SK-N-SH treated with all-trans-retinoic acid at 6 μM for 48 hours (cell line): Measurements from ENCODE around the gene A1CF.
"Not testable (repeated sequence)": the region's sequence is repeated elsewhere in the genome, so short reads cannot be mapped to it uniquely, and the experiment has no call there.

ENCODE experiments used
- ATAC-seq: fragments of 200-7000 bp; cut with Tn5 transposase; 3 replicates; pipeline ENCODE4 v1.9.1; 2020; ENCODE audit warnings: mild to moderate bottlenecking, moderate library complexity
- CSRNP3 ChIP-seq: fragments of 250-450 bp; sonication (Bioruptor Pico); IDR thresholded peaks from 2 replicates; pipeline ENCODE4 v1.5.1; 2021; ENCODE audit warnings: mild to moderate bottlenecking, moderate library complexity
- GLIS3 ChIP-seq: fragments of 250-450 bp; sonication (Bioruptor Pico); IDR thresholded peaks from 2 replicates; pipeline ENCODE4 v1.5.0; 2020; ENCODE audit warnings: mild to moderate bottlenecking, moderate library complexity
- TOX ChIP-seq: fragments of 250-450 bp; sonication (Bioruptor Pico); IDR thresholded peaks from 2 replicates; pipeline ENCODE4 v1.8.0; 2021; ENCODE audit warnings: mild to moderate bottlenecking, moderate library complexity, borderline replicate concordance
- ZFP3 ChIP-seq: fragments of 250-450 bp; sonication (Bioruptor Pico); IDR thresholded peaks from 2 replicates; pipeline ENCODE4 v1.5.0; 2020; ENCODE audit warnings: mild to moderate bottlenecking, moderate library complexity
- ZNF8 ChIP-seq: fragments of 450-650 bp; formaldehyde crosslinking; IDR thresholded peaks from 2 replicates; pipeline ENCODE4 v1.5.0; 2020; ENCODE audit warnings: mild to moderate bottlenecking, moderate library complexity
- TF ChIP-seq, protein P1 (sequence below): fragments of 250-450 bp; sonication (Bioruptor Pico); IDR thresholded peaks from 2 replicates; pipeline ENCODE4 v1.5.1; 2020; ENCODE audit warnings: low read depth, mild to moderate bottlenecking, moderate library complexity
- TF ChIP-seq, protein P2 (sequence below): fragments of 250-450 bp; sonication (Bioruptor Pico); IDR thresholded peaks from 2 replicates; pipeline ENCODE4 v1.8.0; 2020; ENCODE audit warnings: mild to moderate bottlenecking, moderate library complexity, borderline replicate concordance

Gene A1CF

DNA sequence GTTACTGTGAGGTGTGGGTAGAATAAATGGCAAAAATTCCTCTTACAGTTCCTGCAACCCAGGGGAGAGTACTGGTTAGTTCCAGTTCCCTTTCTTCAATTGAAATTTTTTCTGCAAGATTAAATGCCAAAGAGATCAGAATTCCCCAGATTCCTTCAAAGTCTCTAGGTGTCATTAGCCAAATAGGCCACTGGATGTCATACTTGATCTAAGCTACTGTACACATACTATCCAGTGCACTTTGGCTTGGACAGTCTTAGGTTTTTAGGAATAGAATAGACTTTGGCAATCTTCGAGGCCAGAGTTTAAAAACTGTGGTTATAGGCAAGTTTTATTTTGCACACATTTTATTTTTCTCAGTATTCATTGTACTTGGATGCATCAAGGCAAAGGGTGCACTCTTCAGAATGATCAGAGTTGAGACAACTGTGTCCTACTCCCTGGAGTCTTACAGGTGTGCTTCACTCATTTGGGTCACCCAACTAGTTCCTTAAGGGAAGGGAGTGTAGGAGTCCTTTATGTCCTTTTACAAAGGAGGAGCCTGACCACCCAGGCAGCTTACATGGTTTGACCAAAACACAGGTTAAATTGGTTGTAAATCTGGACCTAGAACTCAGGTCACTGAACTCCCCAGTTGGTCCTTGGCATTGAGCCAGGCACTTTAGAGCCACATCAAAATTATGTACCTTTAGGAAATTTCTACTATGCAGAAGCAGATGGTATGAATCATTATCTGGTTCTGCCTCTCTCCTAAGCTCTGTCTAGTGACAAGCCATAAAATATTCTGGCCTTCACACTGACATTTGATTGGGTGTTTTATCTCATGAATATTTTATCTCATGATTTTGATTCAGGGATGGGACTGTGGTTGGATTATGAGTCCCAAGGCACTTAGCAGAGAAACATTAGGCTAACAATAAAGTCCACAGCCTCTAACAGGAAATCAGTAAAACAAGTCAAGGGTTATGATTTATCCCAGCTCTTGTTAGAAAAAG, 96.2 kb downstream of the A1CF start:
- TF ChIP-seq CSRNP3 (CRISPR knock-in tag) (no peak), TOX (CRISPR knock-in tag) (no peak), ZNF8 (CRISPR knock-in tag) (no peak), ZFP3 (CRISPR knock-in tag) (no peak), GLIS3 (no peak)
- TF ChIP-seq, protein P1, sequence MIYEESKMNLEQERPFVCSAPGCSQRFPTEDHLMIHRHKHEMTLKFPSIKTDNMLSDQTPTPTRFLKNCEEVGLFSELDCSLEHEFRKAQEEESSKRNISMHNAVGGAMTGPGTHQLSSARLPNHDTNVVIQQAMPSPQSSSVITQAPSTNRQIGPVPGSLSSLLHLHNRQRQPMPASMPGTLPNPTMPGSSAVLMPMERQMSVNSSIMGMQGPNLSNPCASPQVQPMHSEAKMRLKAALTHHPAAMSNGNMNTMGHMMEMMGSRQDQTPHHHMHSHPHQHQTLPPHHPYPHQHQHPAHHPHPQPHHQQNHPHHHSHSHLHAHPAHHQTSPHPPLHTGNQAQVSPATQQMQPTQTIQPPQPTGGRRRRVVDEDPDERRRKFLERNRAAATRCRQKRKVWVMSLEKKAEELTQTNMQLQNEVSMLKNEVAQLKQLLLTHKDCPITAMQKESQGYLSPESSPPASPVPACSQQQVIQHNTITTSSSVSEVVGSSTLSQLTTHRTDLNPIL (CRISPR knock-in tag), result no peak
- TF ChIP-seq, protein P2, sequence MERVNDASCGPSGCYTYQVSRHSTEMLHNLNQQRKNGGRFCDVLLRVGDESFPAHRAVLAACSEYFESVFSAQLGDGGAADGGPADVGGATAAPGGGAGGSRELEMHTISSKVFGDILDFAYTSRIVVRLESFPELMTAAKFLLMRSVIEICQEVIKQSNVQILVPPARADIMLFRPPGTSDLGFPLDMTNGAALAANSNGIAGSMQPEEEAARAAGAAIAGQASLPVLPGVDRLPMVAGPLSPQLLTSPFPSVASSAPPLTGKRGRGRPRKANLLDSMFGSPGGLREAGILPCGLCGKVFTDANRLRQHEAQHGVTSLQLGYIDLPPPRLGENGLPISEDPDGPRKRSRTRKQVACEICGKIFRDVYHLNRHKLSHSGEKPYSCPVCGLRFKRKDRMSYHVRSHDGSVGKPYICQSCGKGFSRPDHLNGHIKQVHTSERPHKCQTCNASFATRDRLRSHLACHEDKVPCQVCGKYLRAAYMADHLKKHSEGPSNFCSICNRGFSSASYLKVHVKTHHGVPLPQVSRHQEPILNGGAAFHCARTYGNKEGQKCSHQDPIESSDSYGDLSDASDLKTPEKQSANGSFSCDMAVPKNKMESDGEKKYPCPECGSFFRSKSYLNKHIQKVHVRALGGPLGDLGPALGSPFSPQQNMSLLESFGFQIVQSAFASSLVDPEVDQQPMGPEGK (CRISPR knock-in tag), result no peak
- TF ChIP-seq, all 23 proteins: peak for 0
- ATAC-seq, result peak; percentile 99

DNA sequence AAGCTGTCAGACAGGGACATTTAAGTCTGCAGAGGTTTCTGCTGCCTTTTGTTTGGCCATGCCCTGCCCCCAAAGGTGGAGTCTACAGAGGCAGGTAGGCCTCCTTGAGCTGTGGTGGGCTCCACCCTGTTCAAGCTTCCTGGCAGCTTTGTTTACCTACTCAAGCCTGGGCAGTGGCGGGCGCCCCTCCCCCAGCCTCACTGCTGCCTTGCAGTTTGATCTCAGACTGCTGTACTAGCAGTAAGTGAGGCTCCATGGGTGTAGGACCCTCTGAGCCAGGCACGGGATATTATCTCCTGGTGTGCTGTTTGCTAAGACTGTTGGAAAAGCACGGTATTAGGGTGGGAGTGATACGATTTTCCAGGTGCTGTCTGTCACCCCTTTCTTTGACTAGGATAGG, 97.5 kb downstream of the A1CF start:
- not testable (repeated sequence) for ATAC-seq

GRCh38 chr10:50782017-50782416, 103.4 kb downstream of the A1CF start:
- not testable (repeated sequence) for ATAC-seq

DNA sequence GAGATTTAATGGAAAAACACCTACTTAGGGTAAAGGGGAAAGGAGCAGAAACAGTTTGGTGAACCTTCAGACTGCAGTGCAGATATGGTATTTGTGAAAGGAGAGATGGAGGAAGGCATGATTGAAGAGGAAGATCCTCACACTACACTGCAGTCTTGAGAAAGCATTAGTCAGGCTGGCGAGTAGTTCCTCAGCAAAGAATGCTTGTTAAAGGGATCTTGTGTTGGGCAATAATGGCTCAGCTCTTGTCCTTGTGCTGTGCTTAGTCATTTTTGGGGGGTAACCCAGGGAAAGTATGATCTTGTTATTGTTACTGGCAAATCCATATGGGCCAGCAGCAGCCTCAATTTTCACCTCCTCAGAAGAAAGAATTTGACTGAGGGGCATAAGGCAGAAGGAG, 105.4 kb downstream of the A1CF start:
- not testable (repeated sequence) for ATAC-seq

DNA sequence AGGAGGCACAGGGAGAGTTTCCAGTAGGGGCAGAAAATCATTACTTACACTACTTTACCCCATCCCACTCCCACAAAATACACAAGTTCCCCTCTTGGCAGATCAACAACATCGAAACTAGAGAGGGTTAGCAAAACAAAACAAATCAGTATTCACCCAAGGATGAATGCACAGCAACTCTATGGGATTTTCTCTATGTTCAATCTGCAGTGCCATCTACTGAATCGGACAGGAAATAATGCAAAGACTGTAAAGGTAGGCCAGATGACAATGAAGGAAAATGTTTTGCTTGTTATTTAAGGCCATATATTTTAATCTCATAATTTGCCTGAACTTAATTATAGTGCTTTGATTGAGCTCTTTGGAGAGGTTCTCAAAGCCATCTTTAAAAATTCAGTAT, 110.6 kb downstream of the A1CF start:
- ATAC-seq, result peak; percentile 85

DNA sequence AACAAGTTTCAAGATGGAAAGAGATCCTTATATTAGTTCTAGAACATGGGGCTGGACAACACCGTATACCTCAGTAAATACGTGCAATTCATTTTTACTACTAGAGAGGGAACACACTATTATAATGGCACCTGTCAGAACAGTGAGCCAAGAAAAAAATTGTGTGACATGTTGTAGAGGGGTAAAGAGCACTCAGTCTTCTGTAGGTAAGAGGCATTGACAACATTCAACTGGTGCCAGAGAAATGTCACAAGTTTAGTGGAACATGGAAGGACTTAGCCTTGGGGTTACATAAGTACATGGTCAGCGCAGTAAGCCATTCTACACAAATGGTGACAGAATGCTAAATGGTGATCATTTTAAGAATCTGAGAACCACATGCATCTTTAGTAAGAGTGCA, 113.4 kb downstream of the A1CF start:
- ATAC-seq, result not testable (repeated sequence)

DNA sequence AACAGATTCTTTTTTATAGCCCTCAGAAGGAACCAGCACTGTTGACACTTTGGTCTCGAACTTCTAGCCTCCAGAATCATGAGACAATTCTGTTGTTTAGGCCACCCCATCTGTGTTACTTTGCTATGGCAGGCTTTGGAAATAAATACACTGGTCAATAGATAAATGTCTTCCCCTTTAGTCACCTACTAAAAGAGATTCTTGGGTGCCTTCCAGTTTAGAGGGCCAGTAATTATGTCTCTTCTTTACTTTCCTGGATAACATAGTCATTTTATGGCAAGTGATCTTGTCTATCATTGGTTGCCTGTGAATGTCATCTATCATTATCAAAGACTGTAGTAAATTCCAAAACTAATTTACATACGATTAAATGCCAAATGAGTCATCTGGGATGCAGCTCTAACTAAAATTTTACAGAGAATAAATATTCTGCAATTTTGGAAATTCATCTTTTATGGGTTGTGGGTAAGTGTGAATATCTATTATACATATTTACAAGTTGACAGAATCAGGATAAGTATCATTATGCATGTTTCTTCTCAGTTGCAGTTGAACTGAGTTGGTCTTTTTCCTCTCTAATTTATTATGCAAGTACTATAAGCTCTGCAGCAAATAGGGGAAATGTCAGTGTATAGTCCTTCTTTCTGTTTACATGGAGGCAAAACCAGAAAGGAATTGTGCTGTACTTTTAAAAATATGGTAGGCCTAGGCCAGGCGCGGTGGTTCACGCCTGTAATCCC, 118.5 kb downstream of the A1CF start:
- peak; percentile 76 for ATAC-seq
